ENCODE data around the gene TUBGCP4.

The TUBGCP4 gene, protein sequence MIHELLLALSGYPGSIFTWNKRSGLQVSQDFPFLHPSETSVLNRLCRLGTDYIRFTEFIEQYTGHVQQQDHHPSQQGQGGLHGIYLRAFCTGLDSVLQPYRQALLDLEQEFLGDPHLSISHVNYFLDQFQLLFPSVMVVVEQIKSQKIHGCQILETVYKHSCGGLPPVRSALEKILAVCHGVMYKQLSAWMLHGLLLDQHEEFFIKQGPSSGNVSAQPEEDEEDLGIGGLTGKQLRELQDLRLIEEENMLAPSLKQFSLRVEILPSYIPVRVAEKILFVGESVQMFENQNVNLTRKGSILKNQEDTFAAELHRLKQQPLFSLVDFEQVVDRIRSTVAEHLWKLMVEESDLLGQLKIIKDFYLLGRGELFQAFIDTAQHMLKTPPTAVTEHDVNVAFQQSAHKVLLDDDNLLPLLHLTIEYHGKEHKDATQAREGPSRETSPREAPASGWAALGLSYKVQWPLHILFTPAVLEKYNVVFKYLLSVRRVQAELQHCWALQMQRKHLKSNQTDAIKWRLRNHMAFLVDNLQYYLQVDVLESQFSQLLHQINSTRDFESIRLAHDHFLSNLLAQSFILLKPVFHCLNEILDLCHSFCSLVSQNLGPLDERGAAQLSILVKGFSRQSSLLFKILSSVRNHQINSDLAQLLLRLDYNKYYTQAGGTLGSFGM

DNA sequence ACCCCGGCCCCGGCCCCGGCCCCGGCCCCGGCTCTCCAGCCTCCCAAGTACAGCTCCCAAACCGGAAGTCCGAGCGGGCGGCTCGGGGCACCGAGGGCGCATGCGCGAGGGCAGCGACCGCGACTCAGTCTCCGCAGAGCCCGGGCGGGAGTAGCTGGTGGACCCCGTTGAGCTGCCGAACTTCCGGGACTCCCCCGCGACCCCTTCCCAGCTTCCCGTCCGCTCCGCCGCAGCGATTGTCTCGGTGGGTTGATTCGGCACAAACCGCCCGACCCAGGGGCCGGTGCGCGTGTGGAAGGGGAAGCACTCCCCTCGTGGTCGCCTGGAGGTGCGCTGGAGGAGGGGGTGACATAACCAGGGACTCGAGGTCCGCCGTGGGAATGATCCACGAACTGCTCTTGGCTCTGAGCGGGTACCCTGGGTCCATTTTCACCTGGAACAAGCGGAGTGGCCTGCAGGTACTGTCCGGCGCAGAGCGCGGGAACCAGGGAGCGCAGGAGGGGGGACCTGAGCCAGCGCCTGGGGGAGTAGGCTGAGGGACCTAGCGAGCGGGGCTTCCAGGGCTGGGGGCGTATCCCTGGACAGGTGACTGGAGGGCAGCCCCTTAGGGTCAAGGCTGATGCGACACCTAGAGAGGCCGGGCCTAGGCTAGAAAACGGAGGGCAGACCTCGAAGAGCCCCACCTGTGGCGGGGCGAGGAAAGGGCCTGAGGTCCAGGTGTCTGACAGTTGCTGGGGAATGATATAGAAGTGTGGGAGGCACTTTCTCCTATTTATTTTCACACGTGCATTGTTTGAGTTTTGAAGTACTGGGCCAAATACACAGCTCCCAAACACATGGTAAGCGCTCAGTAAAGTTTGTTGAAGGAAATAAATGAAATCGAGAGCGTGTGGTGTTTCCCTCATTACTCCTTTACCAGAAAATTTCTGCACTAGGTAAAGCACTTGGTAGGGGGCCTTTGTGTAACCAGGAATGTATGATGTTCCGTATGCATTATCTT, at the start of gene TUBGCP4, which contains the start of gene ZSCAN29:
Gene TUBGCP4 (plus strand): TSS at position 127 of the 1,000 bp plus-strand sequence. CDS start 254 bp downstream, at position 381.
Gene ZSCAN29 (minus strand): TSS at position 69 of the 1,000 bp plus-strand sequence. CDS start 1,130 bp downstream, outside the sequence.
- Histone ChIP-seq H3K9me3 (ENCODE audit: insufficient read depth, low read depth, low read length) (no peaks in the 10 kb centered on the region), H3K4me1 (ENCODE audit: insufficient read depth, low read length) (peaks cover 10% of the 10 kb centered on the region; the same call in 1 of the 2 replicates), H3K9ac (ENCODE audit: low read depth, low read length) (peak within 1 kb of the TSS; percentile 95), H3K4me3 (ENCODE audit: low read length) (peak within 1 kb of the TSS; percentile 96), H3K27me3 (ENCODE audit: insufficient read depth, low read length) (no peaks in the 10 kb centered on the region), H3K36me3 (ENCODE audit: insufficient read depth, low read depth, low read length) (peaks cover 24% of the 10 kb centered on the region), H3K27ac (ENCODE audit: low read length) (peak within 1 kb of the TSS; percentile 79)

GRCh38 chr15:43325039-43325684, 45.7 kb upstream of the TUBGCP4 start:
- H3K9ac ChIP-seq (ENCODE audit: low read depth, low read length), result no peak overlapping the region
- H3K27me3 ChIP-seq (ENCODE audit: insufficient read depth, low read length), result peaks cover 12% of the 10 kb centered on the region
- no peaks in the 10 kb centered on the region for H3K9me3 ChIP-seq (ENCODE audit: insufficient read depth, low read depth, low read length)
- peaks cover 13% of the 10 kb centered on the region for H3K36me3 ChIP-seq (ENCODE audit: insufficient read depth, low read depth, low read length)
- H3K4me3 ChIP-seq (ENCODE audit: low read length), result no peak overlapping the region
- no peak overlapping the region for H3K27ac ChIP-seq (ENCODE audit: low read length)
- H3K4me1 ChIP-seq (ENCODE audit: insufficient read depth, low read length), result peaks cover 11% of the 10 kb centered on the region

DNA sequence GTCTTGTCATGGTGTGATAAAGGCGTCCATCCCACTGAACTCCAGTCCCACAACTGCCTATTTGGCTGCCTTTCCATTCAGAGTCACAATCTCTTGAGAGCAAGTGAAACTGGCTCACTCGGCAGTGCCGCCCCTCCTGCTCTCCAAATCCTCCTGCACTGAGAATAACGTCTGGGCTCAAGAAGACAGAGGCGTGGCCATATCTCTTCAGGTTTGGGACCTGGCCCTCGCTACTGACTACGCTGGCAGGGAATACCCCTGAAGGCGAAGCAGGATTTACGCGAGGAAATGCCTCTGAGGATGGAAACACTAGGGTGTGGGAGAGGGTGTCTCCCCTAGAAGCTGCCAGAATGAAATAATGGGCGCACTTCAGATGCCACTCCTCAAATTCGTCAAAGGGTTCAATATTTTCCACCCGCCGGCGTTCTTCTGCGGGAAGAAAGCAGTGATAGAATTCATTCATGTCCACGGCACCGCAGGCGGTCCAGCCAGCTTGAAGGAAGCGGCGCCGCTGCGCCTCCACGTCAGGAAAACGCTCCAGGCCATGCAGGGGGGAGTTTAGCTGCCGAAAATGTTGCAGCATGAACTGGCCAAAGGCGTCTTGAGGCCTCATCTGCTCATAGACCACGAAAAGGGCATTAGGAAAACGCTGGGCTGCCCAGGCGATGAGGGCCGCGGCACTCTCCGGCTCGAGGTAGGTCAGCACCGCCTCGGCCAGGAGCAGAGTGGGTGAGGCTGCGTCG, 41.5 kb upstream of the TUBGCP4 start:
- Histone ChIP-seq H3K4me3 (ENCODE audit: low read length) (peak overlapping the region; percentile 85), H3K27me3 (ENCODE audit: insufficient read depth, low read length) (peaks cover 7% of the 10 kb centered on the region; the same call in 1 of the 2 replicates), H3K9me3 (ENCODE audit: insufficient read depth, low read depth, low read length) (no peaks in the 10 kb centered on the region), H3K9ac (ENCODE audit: low read depth, low read length) (peak overlapping the region; percentile 92), H3K4me1 (ENCODE audit: insufficient read depth, low read length) (peaks cover 15% of the 10 kb centered on the region), H3K27ac (ENCODE audit: low read length) (no peak overlapping the region), H3K36me3 (ENCODE audit: insufficient read depth, low read depth, low read length) (peaks cover 20% of the 10 kb centered on the region)

- H3K9ac ChIP-seq (ENCODE audit: low read depth, low read length), result peak within 1 kb of the TSS; percentile 92
- H3K4me3 ChIP-seq (ENCODE audit: low read length), result peak within 1 kb of the TSS; percentile 85
- H3K4me1 ChIP-seq (ENCODE audit: insufficient read depth, low read length), result peaks cover 15% of the 10 kb centered on the region
Measured at GRCh38 chr15:43329960-43330779, 40.7 kb upstream of the TUBGCP4 start, which contains the start of gene LCMT2. Gene LCMT2 (minus strand): TSS chr15:43330573. CDS start chr15:43330489, 84 bp downstream.

DNA sequence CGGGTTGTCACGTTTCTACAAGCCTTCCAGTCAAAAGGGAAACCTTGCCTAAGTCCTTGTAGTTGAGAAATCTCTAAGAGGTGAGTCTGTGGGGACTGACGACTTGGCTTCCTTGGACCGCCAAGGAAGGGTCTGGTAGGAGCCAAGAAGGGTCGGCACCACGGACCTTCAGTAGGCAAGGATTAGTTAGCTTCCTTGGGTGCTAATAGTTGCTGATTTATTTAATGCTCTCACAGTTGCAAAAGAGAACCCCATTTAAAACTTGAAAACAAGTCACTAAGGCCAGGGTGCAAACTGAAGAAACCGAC, 40.2 kb upstream of the TUBGCP4 start:
- no peak overlapping the region for H3K27ac ChIP-seq (ENCODE audit: low read length)
- H3K36me3 ChIP-seq (ENCODE audit: insufficient read depth, low read depth, low read length), result peaks cover 28% of the 10 kb centered on the region

More at GRCh38 chr15:43329960-43330779, 40.7 kb upstream of the TUBGCP4 start, which contains the start of gene LCMT2:
- Histone ChIP-seq H3K27me3 (ENCODE audit: insufficient read depth, low read length) (peaks cover 1% of the 10 kb centered on the region; the same call in 1 of the 2 replicates), H3K9me3 (ENCODE audit: insufficient read depth, low read depth, low read length) (no peaks in the 10 kb centered on the region), H3K27ac (ENCODE audit: low read length) (no peak within 1 kb of the TSS), H3K36me3 (ENCODE audit: insufficient read depth, low read depth, low read length) (peaks cover 24% of the 10 kb centered on the region)

GRCh38 chr15:43346305-43346704, 24.6 kb upstream of the TUBGCP4 start:
- H3K4me1 ChIP-seq (ENCODE audit: insufficient read depth, low read length), result no peaks in the 10 kb centered on the region
- H3K27ac ChIP-seq (ENCODE audit: low read length), result no peak overlapping the region
- H3K27me3 ChIP-seq (ENCODE audit: insufficient read depth, low read length), result no peaks in the 10 kb centered on the region
- H3K9me3 ChIP-seq (ENCODE audit: insufficient read depth, low read depth, low read length), result no peaks in the 10 kb centered on the region
- no peak overlapping the region for H3K9ac ChIP-seq (ENCODE audit: low read depth, low read length)
- peaks cover 52% of the 10 kb centered on the region for H3K36me3 ChIP-seq (ENCODE audit: insufficient read depth, low read depth, low read length)
- H3K4me3 ChIP-seq (ENCODE audit: low read length), result no peak overlapping the region

More for the DNA sequence above, 40.2 kb upstream of the TUBGCP4 start:
- no peaks in the 10 kb centered on the region for H3K9me3 ChIP-seq (ENCODE audit: insufficient read depth, low read depth, low read length)
- H3K27me3 ChIP-seq (ENCODE audit: insufficient read depth, low read length), result no peaks in the 10 kb centered on the region
- H3K4me1 ChIP-seq (ENCODE audit: insufficient read depth, low read length), result peaks cover 15% of the 10 kb centered on the region
- peak overlapping the region; percentile 92; the same call in 1 of the 2 replicates for H3K9ac ChIP-seq (ENCODE audit: low read depth, low read length)
- H3K4me3 ChIP-seq (ENCODE audit: low read length), result peak overlapping the region; percentile 85

- H3K4me1 ChIP-seq (ENCODE audit: insufficient read depth, low read length), result no peaks in the 10 kb centered on the region
- H3K9me3 ChIP-seq (ENCODE audit: insufficient read depth, low read depth, low read length), result no peaks in the 10 kb centered on the region
- peaks cover 57% of the 10 kb centered on the region for H3K36me3 ChIP-seq (ENCODE audit: insufficient read depth, low read depth, low read length)
Measured at GRCh38 chr15:43347114-43347513, 23.8 kb upstream of the TUBGCP4 start.

DNA sequence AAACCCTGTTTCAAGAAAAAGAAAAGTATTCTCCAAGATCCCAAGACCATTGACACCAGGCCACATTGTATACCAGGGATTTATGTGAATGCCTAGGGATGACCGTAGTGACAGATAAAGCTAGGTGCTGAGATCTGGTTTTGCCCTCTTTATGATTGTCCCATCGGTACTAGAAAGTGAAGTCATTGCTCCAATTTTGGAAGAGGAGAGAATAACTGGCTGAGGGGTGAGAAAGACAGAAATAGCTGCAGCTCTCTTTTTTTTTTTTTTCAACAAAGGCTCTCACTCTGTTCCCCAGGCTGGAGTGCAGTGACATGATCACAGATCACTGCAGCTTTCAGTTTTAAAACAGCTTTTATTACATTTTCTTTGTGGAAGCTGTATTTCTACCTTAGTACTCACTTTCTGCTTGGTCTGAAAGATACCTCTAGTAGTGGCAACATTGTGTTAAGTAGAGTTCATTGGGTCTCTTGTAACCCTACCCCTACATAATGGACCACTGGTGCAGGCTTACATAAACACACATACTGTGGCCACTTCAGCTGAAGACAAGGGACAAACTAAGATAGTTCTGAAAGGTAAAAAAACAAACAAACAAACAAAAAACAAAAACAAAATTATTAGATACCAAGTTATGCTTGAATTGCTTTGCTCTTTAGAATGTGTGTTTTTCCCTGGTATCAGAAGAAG, 18.1 kb upstream of the TUBGCP4 start:
- Histone ChIP-seq H3K36me3 (ENCODE audit: insufficient read depth, low read depth, low read length) (peaks cover 41% of the 10 kb centered on the region), H3K27ac (ENCODE audit: low read length) (no peak overlapping the region), H3K4me3 (ENCODE audit: low read length) (no peak overlapping the region), H3K4me1 (ENCODE audit: insufficient read depth, low read length) (no peaks in the 10 kb centered on the region), H3K9me3 (ENCODE audit: insufficient read depth, low read depth, low read length) (no peaks in the 10 kb centered on the region), H3K9ac (ENCODE audit: low read depth, low read length) (no peak overlapping the region), H3K27me3 (ENCODE audit: insufficient read depth, low read length) (no peaks in the 10 kb centered on the region)

More at GRCh38 chr15:43347114-43347513, 23.8 kb upstream of the TUBGCP4 start:
- no peak overlapping the region for H3K9ac ChIP-seq (ENCODE audit: low read depth, low read length)
- H3K27ac ChIP-seq (ENCODE audit: low read length), result no peak overlapping the region
- H3K4me3 ChIP-seq (ENCODE audit: low read length), result no peak overlapping the region
- no peaks in the 10 kb centered on the region for H3K27me3 ChIP-seq (ENCODE audit: insufficient read depth, low read length)

DNA sequence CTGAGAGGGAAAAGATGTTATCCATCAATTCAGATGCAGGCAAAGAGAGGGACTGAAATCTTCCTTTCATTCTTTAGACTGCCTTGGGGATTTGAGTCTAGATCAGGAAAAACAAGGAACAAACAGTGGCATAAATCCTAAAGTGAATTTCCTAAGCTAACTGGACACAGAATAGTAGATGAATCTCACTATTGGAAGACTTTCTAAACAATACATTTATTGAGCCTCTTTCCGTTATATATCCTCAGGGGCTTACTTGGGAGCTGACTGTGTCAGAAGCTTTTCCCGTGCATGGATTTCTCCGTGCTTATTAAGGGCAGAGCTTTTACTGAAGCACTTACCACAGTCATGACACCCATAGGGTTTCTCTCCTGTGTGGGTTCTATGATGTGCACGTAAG, 10.1 kb upstream of the TUBGCP4 start:
- no peak overlapping the region for H3K27ac ChIP-seq (ENCODE audit: low read length)
- no peaks in the 10 kb centered on the region for H3K27me3 ChIP-seq (ENCODE audit: insufficient read depth, low read length)
- no peak overlapping the region for H3K4me3 ChIP-seq (ENCODE audit: low read length)
- peaks cover 76% of the 10 kb centered on the region for H3K36me3 ChIP-seq (ENCODE audit: insufficient read depth, low read depth, low read length)
- no peak overlapping the region for H3K9ac ChIP-seq (ENCODE audit: low read depth, low read length)
- peaks cover 39% of the 10 kb centered on the region for H3K9me3 ChIP-seq (ENCODE audit: insufficient read depth, low read depth, low read length)
- H3K4me1 ChIP-seq (ENCODE audit: insufficient read depth, low read length), result no peaks in the 10 kb centered on the region
